CD4-positive, alpha-beta T cell (primary cell): ENCODE data around the gene MMP11. TPM values are rescaled to one million over a fixed set of nuclear protein-coding genes. Genes with fewer than 3 reads are reported as not detected.
A peak's percentile ranks its signal among the peaks of the same experiment; 100 is the strongest.

Source experiments
- ATAC-seq: fragments of 200-7000 bp; cut with Tn5 transposase; one replicate; pipeline ENCODE4 v1.10.0; 2022; ENCODE audit warnings: mild to moderate bottlenecking; ENCODE audit not compliant: poor library complexity
- CTCF ChIA-PET: fragments of 350-600 bp; sonication (Branson Sonifier 250); formaldehyde crosslinking; loops from one replicate; lab custom pipeline; 2021; ENCODE audit warnings: antibody characterized with exemption, inconsistent platforms; lab: Charles Lee
- POLR2A ChIA-PET: fragments of 350-600 bp; sonication (Branson Sonifier 250); formaldehyde crosslinking; loops from one replicate; lab custom pipeline; 2021; ENCODE audit warnings: antibody characterized with exemption, inconsistent platforms; lab: Charles Lee
- DNase-seq, 14 experiments: peaks; one replicate each; pipeline ENCODE4 v3.0.0-alpha.2; 2013 to 2020; ENCODE audit warnings: mixed read lengths in 2 of 14
- H3K27ac ChIP-seq, 2 donors: one replicate each; pipeline versions ENCODE4 v1.5.1 to v1.7.0; 2013; ENCODE audit warnings: low read length in 2 of 2, low read depth in 1 of 2, mild to moderate bottlenecking in 1 of 2
- H3K27me3 ChIP-seq, 2 experiments: 1 replicate in 1 of 2; 2 replicates in 1 of 2; pipeline versions ENCODE4 v1.6.1 to v1.7.0; 2013; ENCODE audit warnings: low read length in 2 of 2, control low read depth in 1 of 2, mild to moderate bottlenecking in 1 of 2, moderate library complexity in 1 of 2; ENCODE audit not compliant: insufficient read depth in 2 of 2, control insufficient read depth in 1 of 2
- H3K36me3 ChIP-seq: one replicate; pipeline ENCODE4 v1.6.1; 2013; ENCODE audit warnings: low read length, control low read depth; ENCODE audit not compliant: insufficient read depth
- H3K4me1 ChIP-seq: one replicate; pipeline ENCODE4 v1.6.1; 2013; ENCODE audit warnings: low read length, control low read depth; ENCODE audit not compliant: insufficient read depth
- H3K4me3 ChIP-seq: one replicate; pipeline ENCODE4 v1.5.1; 2013; ENCODE audit warnings: mild to moderate bottlenecking, low read length, moderate library complexity
- H3K9me3 ChIP-seq, 2 experiments: 1 replicate in 1 of 2; 2 replicates in 1 of 2; pipeline versions ENCODE4 v1.6.1 to v1.7.0; 2013; ENCODE audit warnings: low read length in 2 of 2, mild to moderate bottlenecking in 2 of 2, control low read depth in 1 of 2, moderate library complexity in 1 of 2; ENCODE audit not compliant: control insufficient read depth in 1 of 2, insufficient read depth in 1 of 2
- H3K27ac Mint-ChIP-seq: one replicate; pipeline ENCODE4 v1.8.0; 2020; ENCODE audit warnings: mixed read lengths
- H3K27me3 Mint-ChIP-seq: one replicate; pipeline ENCODE4 v1.8.0; 2021; ENCODE audit warnings: mixed read lengths
- H3K36me3 Mint-ChIP-seq: one replicate; pipeline ENCODE4 v1.8.0; 2021; ENCODE audit warnings: low read depth, mixed read lengths
- H3K4me1 Mint-ChIP-seq: one replicate; pipeline ENCODE4 v1.8.0; 2021; ENCODE audit warnings: low read depth, mixed read lengths
- H3K4me3 Mint-ChIP-seq: one replicate; pipeline ENCODE4 v1.8.0; 2020; ENCODE audit warnings: mild to moderate bottlenecking, mixed read lengths
- H3K9me3 Mint-ChIP-seq: one replicate; pipeline ENCODE4 v1.8.0; 2020; ENCODE audit warnings: mixed read lengths
- CTCF ChIP-seq: fragments of 200-600 bp; IDR thresholded peaks from one replicate; pipeline ENCODE4 v1.8.0; 2022; ENCODE audit warnings: antibody characterized with exemption, mild to moderate bottlenecking
- intact Hi-C, 2 experiments: fragments of 100-400 bp; cut with DNase I in 1 of 2; cut with micrococcal nuclease in 1 of 2; formaldehyde crosslinking; loops; one replicate each; pipeline versions ENCODE4 v1.15.1 to v1.9.0; 2023 to 2025; cut with DNase I, micrococcal nuclease
- total RNA-seq, 174 experiments: library from RNA in 2 of 174; stranded (reverse) in 2 of 174; gene quantifications; one replicate each; pipeline ENCODE4 v1.2.3 and lab custom pipeline; 2021 to 2026

Gene MMP11
- total RNA-seq, 2 experiments from 2014 or later = 2.3 to 2.4 TPM

- H3K4me1 ChIP-seq = peaks cover 17% of the 10 kb centered on the region
- Mint-ChIP-seq H3K9me3 (no peaks in the 10 kb centered on the region), H3K36me3 (peaks cover 9% of the 10 kb centered on the region), H3K27ac (peak overlapping the region; percentile 16), H3K4me1 (peaks cover 12% of the 10 kb centered on the region), H3K4me3 (peak overlapping the region; percentile 81), H3K27me3 (no peaks in the 10 kb centered on the region)
- no peaks in the 10 kb centered on the region for H3K27me3 ChIP-seq
- H3K4me3 ChIP-seq = peak overlapping the region; percentile 72
- CTCF ChIA-PET = interaction anchor here (0.6 to 1.4 kb wide), 3 partner anchors 16 to 144 kb away, joined by 3 read pairs; partner anchors contain the start of gene MIF
- DNase-seq (no peak), ATAC-seq (no peak)
- H3K36me3 ChIP-seq = no peaks in the 10 kb centered on the region
- intact Hi-C loops = loop anchor here in 1 of 2 experiments (2.0 kb wide), 1 partner anchor 36 kb away; the partner anchor contains the start of gene SMARCB1
- no peaks in the 10 kb centered on the region for H3K9me3 ChIP-seq
- POLR2A ChIA-PET = interaction anchor here (0.6 to 1.6 kb wide), 12 partner anchors 13 to 143 kb away, joined by 3 to 11 read pairs (median 5); partner anchors contain the start of genes CHCHD10, MIF, SLC2A11 and SMARCB1
- peak overlapping the region in 1 of 2 donors; percentile 48 for H3K27ac ChIP-seq
- no peak for TF ChIP-seq CTCF
Observed at GRCh38 chr22:23750367-23750713, 22.3 kb upstream of the MMP11 start.

GRCh38 chr22:23750714-23751440 lies 21.8 kb upstream of the MMP11 start, which contains the start of gene ZNF70:
ZNF70 (minus strand) TSS chr22:23751112; CDS start chr22:23745140, 5,972 bp downstream.
- Histone ChIP-seq H3K36me3 (no peaks in the 10 kb centered on the region), H3K9me3 (no peaks in the 10 kb centered on the region), H3K4me1 (peaks cover 17% of the 10 kb centered on the region), H3K27me3 (no peaks in the 10 kb centered on the region), H3K4me3 (peak within 1 kb of the TSS; percentile 84), H3K27ac (peak within 1 kb of the TSS; percentile 43 to 73)
- ATAC-seq (peak; percentile 99), DNase-seq (peak; percentile 67 to 95 (median 84))
- Mint-ChIP-seq H3K9me3 (no peaks in the 10 kb centered on the region), H3K4me1 (peaks cover 12% of the 10 kb centered on the region), H3K4me3 (peak within 1 kb of the TSS; percentile 81), H3K27ac (peak within 1 kb of the TSS; percentile 72), H3K27me3 (no peaks in the 10 kb centered on the region), H3K36me3 (peaks cover 8% of the 10 kb centered on the region)
- ChIA-PET CTCF (interaction anchor here (0.6 to 1.4 kb wide), 3 partner anchors 16 to 143 kb away, joined by 3 read pairs; partner anchors contain the start of gene MIF), POLR2A (interaction anchor here (0.6 to 1.6 kb wide), 12 partner anchors 13 to 143 kb away, joined by 3 to 11 read pairs (median 5); partner anchors contain the start of genes CHCHD10, MIF, SLC2A11 and SMARCB1)
- no peak for TF ChIP-seq CTCF
- intact Hi-C loops = loop anchor here (1.0 to 2.0 kb wide), 3 partner anchors 34 to 36 kb away; partner anchors contain the start of gene SMARCB1 (in 1 of the 2)

- Histone ChIP-seq H3K9me3 (no peaks in the 10 kb centered on the region), H3K27ac (peak overlapping the region; percentile 43 to 73), H3K36me3 (no peaks in the 10 kb centered on the region), H3K4me3 (peak overlapping the region; percentile 84), H3K27me3 (no peaks in the 10 kb centered on the region), H3K4me1 (peaks cover 17% of the 10 kb centered on the region)
- Mint-ChIP-seq H3K27me3 (no peaks in the 10 kb centered on the region), H3K4me1 (peaks cover 12% of the 10 kb centered on the region), H3K36me3 (peaks cover 6% of the 10 kb centered on the region), H3K27ac (peak overlapping the region; percentile 72), H3K4me3 (peak overlapping the region; percentile 66), H3K9me3 (no peaks in the 10 kb centered on the region)
- ATAC-seq (peak; percentile 5), DNase-seq (no peak)
- ChIA-PET CTCF (interaction anchor here (1.4 kb wide), 1 partner anchor 143 kb away, joined by 3 read pairs; the partner anchor contains the start of gene MIF), POLR2A (interaction anchor here (0.9 to 1.6 kb wide), 8 partner anchors 12 to 142 kb away, joined by 3 to 11 read pairs (median 8); partner anchors contain the start of genes MIF, SLC2A11 and SMARCB1)
- TF ChIP-seq CTCF = no peak
- intact Hi-C loops = loop anchor here (1.0 to 2.0 kb wide), 3 partner anchors 34 to 36 kb away; partner anchors contain the start of gene SMARCB1 (in 1 of the 2)
Observed at GRCh38 chr22:23751441-23751996, 21.1 kb upstream of the MMP11 start.
